Measurements from ENCODE around the gene PAPPA2. TPM values are rescaled to one million over a fixed set of nuclear protein-coding genes. Genes with fewer than 3 reads are reported as not detected.

PAPPA2 gene
- total RNA-seq, 1 experiment from 2014 or later = 0.81 TPM

DNA sequence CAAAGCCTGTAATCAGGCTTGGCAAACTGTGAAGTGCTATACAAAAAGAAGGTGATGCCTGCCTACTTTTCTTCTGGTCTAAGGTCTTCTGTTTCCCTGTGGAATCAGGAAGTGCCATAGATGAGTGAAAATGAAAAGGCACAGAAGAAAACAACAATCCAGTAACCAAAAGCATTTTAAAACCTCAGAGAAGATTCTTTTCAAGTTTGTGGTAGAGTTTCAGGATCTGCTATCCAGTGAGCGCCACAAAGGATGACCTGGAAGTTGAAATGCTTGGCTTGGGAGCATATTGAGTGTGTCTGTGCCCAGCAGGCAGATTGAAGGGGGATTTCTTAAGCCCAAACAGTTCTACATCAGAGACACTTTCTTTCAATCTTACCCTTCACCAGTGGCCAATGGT is 272.2 kb downstream of the PAPPA2 start:
- no peak overlapping the region for H2AK5ac ChIP-seq (ENCODE audit: insufficient read length, low read length)
- H2BK15ac ChIP-seq (ENCODE audit: low read depth, low read length) = no peak overlapping the region
- H2BK12ac ChIP-seq (ENCODE audit: insufficient read length, low read depth, low read length) = no peak overlapping the region
- no peak overlapping the region for H3K18ac ChIP-seq (ENCODE audit: insufficient read length, low read depth, low read length)
- no peaks in the 10 kb centered on the region for H3K27me3 ChIP-seq (ENCODE audit: insufficient read depth, low read length)
- no peaks in the 10 kb centered on the region for H3K79me1 ChIP-seq (ENCODE audit: insufficient read depth, low read depth, low read length, poor library complexity, severe bottlenecking)
- H3K27ac ChIP-seq (ENCODE audit: insufficient read length, low read depth, low read length) = no peak overlapping the region
- H3K4ac ChIP-seq (ENCODE audit: low read depth, low read length) = no peak overlapping the region
- H4K5ac ChIP-seq (ENCODE audit: insufficient read length, low read depth, low read length) = no peak overlapping the region
- no peak overlapping the region for H3K27ac Mint-ChIP-seq
- H4K20me1 ChIP-seq (ENCODE audit: control insufficient read depth, insufficient read depth, insufficient read length) = no peaks in the 10 kb centered on the region
- H3K4me2 ChIP-seq (ENCODE audit: insufficient read depth, insufficient read length, low read length) = no peak overlapping the region
- H3K4me1 ChIP-seq (ENCODE audit: insufficient read depth, low read length) = no peaks in the 10 kb centered on the region
- H2BK120ac ChIP-seq (ENCODE audit: low read depth, low read length, poor library complexity, severe bottlenecking) = no peak overlapping the region
- no peaks in the 10 kb centered on the region for H3K9me3 ChIP-seq (ENCODE audit: control insufficient read depth, low read depth, low read length)
- peaks cover 0 to 7% of the 10 kb centered on the region in 2 experiments; a peak in 2 of 4 replicates for H3K4me1 Mint-ChIP-seq
- no peaks in the 10 kb centered on the region for H3K79me2 ChIP-seq (ENCODE audit: insufficient read depth, low read length)
- no peak overlapping the region for H3K23ac ChIP-seq (ENCODE audit: insufficient read length, low read depth, low read length)
- no peaks in the 10 kb centered on the region for H3K23me2 ChIP-seq (ENCODE audit: insufficient read length, low read depth, low read length, poor library complexity, severe bottlenecking)
- no peak overlapping the region for H3K4me3 Mint-ChIP-seq
- TF ChIP-seq, protein P1, sequence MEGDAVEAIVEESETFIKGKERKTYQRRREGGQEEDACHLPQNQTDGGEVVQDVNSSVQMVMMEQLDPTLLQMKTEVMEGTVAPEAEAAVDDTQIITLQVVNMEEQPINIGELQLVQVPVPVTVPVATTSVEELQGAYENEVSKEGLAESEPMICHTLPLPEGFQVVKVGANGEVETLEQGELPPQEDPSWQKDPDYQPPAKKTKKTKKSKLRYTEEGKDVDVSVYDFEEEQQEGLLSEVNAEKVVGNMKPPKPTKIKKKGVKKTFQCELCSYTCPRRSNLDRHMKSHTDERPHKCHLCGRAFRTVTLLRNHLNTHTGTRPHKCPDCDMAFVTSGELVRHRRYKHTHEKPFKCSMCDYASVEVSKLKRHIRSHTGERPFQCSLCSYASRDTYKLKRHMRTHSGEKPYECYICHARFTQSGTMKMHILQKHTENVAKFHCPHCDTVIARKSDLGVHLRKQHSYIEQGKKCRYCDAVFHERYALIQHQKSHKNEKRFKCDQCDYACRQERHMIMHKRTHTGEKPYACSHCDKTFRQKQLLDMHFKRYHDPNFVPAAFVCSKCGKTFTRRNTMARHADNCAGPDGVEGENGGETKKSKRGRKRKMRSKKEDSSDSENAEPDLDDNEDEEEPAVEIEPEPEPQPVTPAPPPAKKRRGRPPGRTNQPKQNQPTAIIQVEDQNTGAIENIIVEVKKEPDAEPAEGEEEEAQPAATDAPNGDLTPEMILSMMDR (conservative IDR thresholded peaks at IDR 0.05) = no peak
- H3K9me3 Mint-ChIP-seq = no peaks in the 10 kb centered on the region
- no peak overlapping the region for H2AFZ ChIP-seq (ENCODE audit: low read length)
- H4K91ac ChIP-seq (ENCODE audit: insufficient read length, low read depth, low read length) = no peak overlapping the region
- no peak overlapping the region for H3K14ac ChIP-seq (ENCODE audit: insufficient read depth, low read length)
- H3K27me3 Mint-ChIP-seq (ENCODE audit: low read depth) = no peaks in the 10 kb centered on the region
- no CpG with 5 or more reads among the region's 1 CpG for WGBS (ENCODE audit: extremely low coverage, insufficient read length, low lambda C conversion rate)
- peaks cover 0 to 2% (median 0%) of the 10 kb centered on the region in 3 experiments; a peak in 3 of 7 replicates for H3K36me3 Mint-ChIP-seq (ENCODE audit: insufficient read depth in 1 of 3, low read depth in 3 of 3)
- H3T11ph ChIP-seq (ENCODE audit: low read length) = no peak overlapping the region
- H3K9ac ChIP-seq (ENCODE audit: extremely low read depth, insufficient read length, low read length) = no peak overlapping the region
- H2BK20ac ChIP-seq (ENCODE audit: low read depth, low read length, poor library complexity, severe bottlenecking) = no peak overlapping the region
- no peak overlapping the region for H3K56ac ChIP-seq (ENCODE audit: insufficient read length, low read depth, low read length)
- H4K8ac ChIP-seq (replicated peaks; ENCODE audit: insufficient read length, low read depth, low read length) = no peak overlapping the region
- DNase-seq = no peak
- H2BK5ac ChIP-seq (ENCODE audit: insufficient read length, low read length) = no peak overlapping the region
